ENCODE data around the gene AMPD1. TPM values are rescaled to one million over a fixed set of nuclear protein-coding genes. Genes with fewer than 3 reads are reported as not detected.

Gene AMPD1
- total RNA-seq, 1 experiment from 2014 or later = not detected

- Histone ChIP-seq H3K27ac (peak within 1 kb of the TSS; percentile 98), H3K4me1 (replicated peaks) (no peaks in the 10 kb centered on the region; the same call in 1 of the 2 replicates), H3K27me3 (replicated peaks) (no peaks in the 10 kb centered on the region), H3K4me3 (peak within 1 kb of the TSS; percentile 70), H3K36me3 (peaks cover 97% of the 10 kb centered on the region), H3K9me3 (replicated peaks) (no peaks in the 10 kb centered on the region)
- DNase-seq (ENCODE audit: low read depth in 1 of 2, low spot score in 2 of 2) = peak; percentile 84 to 94
Measured at GRCh38 chr1:114716304-114717170, 21.2 kb upstream of the AMPD1 start, which contains the start of gene NRAS. Gene NRAS, minus strand, starts transcription at chr1:114716771. Its CDS starts 611 bp downstream, at chr1:114716160.

DNA sequence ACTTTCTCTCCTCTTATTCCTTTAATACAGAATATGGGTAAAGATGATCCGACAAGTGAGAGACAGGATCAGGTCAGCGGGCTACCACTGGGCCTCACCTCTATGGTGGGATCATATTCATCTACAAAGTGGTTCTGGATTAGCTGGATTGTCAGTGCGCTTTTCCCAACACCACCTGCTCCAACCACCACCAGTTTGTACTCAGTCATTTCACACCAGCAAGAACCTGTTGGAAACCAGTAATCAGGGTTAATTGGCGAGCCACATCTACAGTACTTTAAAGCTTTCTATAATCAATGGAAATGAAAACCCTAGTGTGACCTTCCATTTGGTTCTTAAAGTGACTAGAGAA is 20.6 kb upstream of the AMPD1 start:
- H3K9me3 ChIP-seq (replicated peaks) = no peaks in the 10 kb centered on the region
- H3K4me1 ChIP-seq (replicated peaks) = no peaks in the 10 kb centered on the region; the same call in 1 of the 2 replicates
- peaks cover 94% of the 10 kb centered on the region for H3K36me3 ChIP-seq
- DNase-seq (ENCODE audit: low read depth in 1 of 2, low spot score in 2 of 2) = no peak
- H3K4me3 ChIP-seq = peak overlapping the region; percentile 70
- H3K27me3 ChIP-seq (replicated peaks) = no peaks in the 10 kb centered on the region
- peak overlapping the region; percentile 98 for H3K27ac ChIP-seq

DNA sequence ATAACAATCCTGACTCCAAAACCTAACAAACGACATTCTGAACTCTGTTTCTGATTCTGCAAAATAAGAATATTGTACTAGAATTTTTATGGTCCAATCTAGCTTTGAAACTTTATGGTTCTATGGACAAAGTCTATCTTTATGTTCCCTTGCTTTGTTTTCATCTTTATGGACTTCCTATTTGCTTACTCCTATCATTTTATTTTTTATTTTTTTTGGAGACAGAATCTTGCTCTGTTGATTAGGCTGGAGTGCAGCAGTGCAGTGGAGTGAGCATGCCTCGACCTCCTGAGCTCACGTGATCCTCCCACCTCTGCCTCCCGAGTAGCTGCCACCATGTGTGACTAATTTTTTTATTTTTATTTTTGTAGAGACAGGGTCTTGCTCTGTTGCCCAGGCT is 17.6 kb upstream of the AMPD1 start:
- H3K9me3 ChIP-seq (replicated peaks) = no peaks in the 10 kb centered on the region
- H3K4me1 ChIP-seq (replicated peaks) = no peaks in the 10 kb centered on the region; the same call in 1 of the 2 replicates
- DNase-seq (ENCODE audit: low read depth in 1 of 2, low spot score in 2 of 2) = no peak
- H3K36me3 ChIP-seq = peaks cover 90% of the 10 kb centered on the region
- H3K4me3 ChIP-seq = no peak overlapping the region
- no peaks in the 10 kb centered on the region for H3K27me3 ChIP-seq (replicated peaks)
- H3K27ac ChIP-seq = no peak overlapping the region

DNA sequence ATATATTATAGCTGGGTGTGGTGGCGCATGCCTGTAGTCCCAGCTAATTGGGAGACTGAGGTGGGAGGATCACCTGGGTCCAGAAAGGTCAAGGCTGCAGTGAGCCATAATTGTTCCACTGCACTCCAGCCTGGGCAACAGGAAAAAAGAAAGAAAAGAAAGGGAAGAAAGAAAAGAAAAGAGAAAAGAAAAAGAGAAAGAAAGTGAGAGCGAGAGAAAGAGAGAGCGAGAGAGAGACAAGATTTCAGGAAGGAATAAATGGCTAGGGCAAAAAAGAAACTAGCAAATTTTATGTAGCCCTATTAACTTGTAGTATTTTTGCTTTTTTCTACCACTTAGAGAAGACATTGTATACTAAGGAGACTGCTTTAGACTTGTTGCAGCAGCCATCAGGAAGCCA is 15.0 kb upstream of the AMPD1 start:
- no peaks in the 10 kb centered on the region for H3K9me3 ChIP-seq (replicated peaks)
- peaks cover 89% of the 10 kb centered on the region for H3K36me3 ChIP-seq
- DNase-seq (ENCODE audit: low read depth in 1 of 2, low spot score in 2 of 2) = no peak
- no peak overlapping the region for H3K4me3 ChIP-seq
- H3K4me1 ChIP-seq (replicated peaks) = no peaks in the 10 kb centered on the region; the same call in 1 of the 2 replicates
- H3K27me3 ChIP-seq (replicated peaks) = no peaks in the 10 kb centered on the region
- H3K27ac ChIP-seq = no peak overlapping the region

GRCh38 chr1:114707604-114708003 is 12.3 kb upstream of the AMPD1 start:
- no peak for DNase-seq (ENCODE audit: low read depth in 1 of 2, low spot score in 2 of 2)
- no peaks in the 10 kb centered on the region for H3K4me1 ChIP-seq (replicated peaks)
- H3K36me3 ChIP-seq = peaks cover 64% of the 10 kb centered on the region
- no peak overlapping the region for H3K27ac ChIP-seq
- H3K27me3 ChIP-seq (replicated peaks) = no peaks in the 10 kb centered on the region
- H3K4me3 ChIP-seq = no peak overlapping the region
- no peaks in the 10 kb centered on the region for H3K9me3 ChIP-seq (replicated peaks)

DNA sequence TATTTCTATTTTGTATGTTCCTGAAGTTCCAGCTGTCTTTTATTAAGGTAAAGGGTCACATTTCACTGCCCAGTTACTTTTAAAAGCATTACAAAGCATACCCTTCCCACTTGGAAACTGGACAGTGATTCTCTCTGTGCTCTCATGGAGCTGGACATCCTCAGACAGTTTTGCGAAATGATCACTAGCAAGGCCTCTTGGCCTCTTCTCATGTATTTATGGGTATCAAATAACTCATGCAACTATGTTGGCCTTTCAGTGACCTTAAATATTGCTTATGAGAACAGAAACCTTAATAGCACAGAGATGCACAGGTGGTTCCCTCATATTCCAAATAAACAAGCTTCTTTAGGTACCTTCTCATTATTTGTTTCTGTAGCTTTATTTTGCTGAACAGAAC is 7.9 kb upstream of the AMPD1 start:
- Histone ChIP-seq H3K27me3 (replicated peaks) (0 out of 2 replicates have a peak, but pooled peaks cover 6% of the 10 kb centered on the region), H3K36me3 (peaks cover 27% of the 10 kb centered on the region), H3K4me1 (replicated peaks) (no peaks in the 10 kb centered on the region), H3K9me3 (replicated peaks) (no peaks in the 10 kb centered on the region), H3K27ac (no peak overlapping the region), H3K4me3 (no peak overlapping the region)
- no peak for DNase-seq (ENCODE audit: low read depth in 1 of 2, low spot score in 2 of 2)

- peaks cover 22% of the 10 kb centered on the region for H3K36me3 ChIP-seq
- no peak for DNase-seq (ENCODE audit: low read depth in 1 of 2, low spot score in 2 of 2)
- H3K27ac ChIP-seq = no peak overlapping the region
- no peaks in the 10 kb centered on the region for H3K4me1 ChIP-seq (replicated peaks)
- H3K27me3 ChIP-seq (replicated peaks) = 0 out of 2 replicates have a peak, but pooled peaks cover 6% of the 10 kb centered on the region
- no peak overlapping the region for H3K4me3 ChIP-seq
- H3K9me3 ChIP-seq (replicated peaks) = no peaks in the 10 kb centered on the region
Measured at GRCh38 chr1:114702737-114703136, 7.4 kb upstream of the AMPD1 start.

GRCh38 chr1:114701931-114702330 is 6.6 kb upstream of the AMPD1 start:
- Histone ChIP-seq H3K4me3 (no peak overlapping the region), H3K9me3 (replicated peaks) (no peaks in the 10 kb centered on the region), H3K27me3 (replicated peaks) (0 out of 2 replicates have a peak, but pooled peaks cover 6% of the 10 kb centered on the region), H3K36me3 (peaks cover 14% of the 10 kb centered on the region), H3K4me1 (replicated peaks) (no peaks in the 10 kb centered on the region), H3K27ac (no peak overlapping the region)
- DNase-seq (ENCODE audit: low read depth in 1 of 2, low spot score in 2 of 2) = no peak

DNA sequence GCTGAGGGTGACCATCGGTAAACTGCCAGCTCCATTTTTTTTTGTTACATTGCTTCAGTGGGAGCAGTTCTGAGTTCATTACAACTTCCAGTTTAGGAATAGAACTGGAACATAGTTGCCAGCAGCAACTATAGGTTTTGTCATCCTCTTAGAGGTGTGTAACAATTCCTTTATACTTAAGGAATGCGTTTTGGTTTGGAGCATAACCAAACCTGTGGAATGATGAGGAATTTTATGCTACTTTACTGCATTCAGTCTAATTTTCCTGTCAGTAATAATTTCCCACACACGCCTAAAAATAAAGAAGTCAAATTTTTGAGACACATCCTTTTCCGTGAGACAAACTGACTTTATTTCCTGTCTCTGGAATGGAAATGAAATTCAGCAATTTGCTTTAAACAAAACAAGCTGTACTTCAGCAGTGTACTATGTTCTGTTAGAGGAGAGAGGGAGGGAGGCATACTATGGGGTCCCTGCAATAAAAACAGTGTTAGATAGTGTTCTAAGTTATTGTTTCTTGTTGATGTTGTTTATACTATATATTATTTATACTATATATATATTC is 4.8 kb upstream of the AMPD1 start:
- peaks cover 11% of the 10 kb centered on the region; the same call in 1 of the 2 replicates for H3K27me3 ChIP-seq (replicated peaks)
- no peak for DNase-seq (ENCODE audit: low read depth in 1 of 2, low spot score in 2 of 2)
- no peaks in the 10 kb centered on the region for H3K36me3 ChIP-seq
- H3K4me3 ChIP-seq = no peak overlapping the region
- no peaks in the 10 kb centered on the region for H3K4me1 ChIP-seq (replicated peaks)
- no peak overlapping the region for H3K27ac ChIP-seq
- H3K9me3 ChIP-seq (replicated peaks) = no peaks in the 10 kb centered on the region

GRCh38 chr1:114696810-114697209 is 1.5 kb upstream of the AMPD1 start:
- Histone ChIP-seq H3K4me3 (no peak overlapping the region), H3K27ac (no peak overlapping the region), H3K36me3 (no peaks in the 10 kb centered on the region), H3K9me3 (replicated peaks) (no peaks in the 10 kb centered on the region), H3K27me3 (replicated peaks) (peaks cover 11% of the 10 kb centered on the region; the same call in 1 of the 2 replicates), H3K4me1 (replicated peaks) (no peaks in the 10 kb centered on the region)
- DNase-seq (ENCODE audit: low read depth in 1 of 2, low spot score in 2 of 2) = no peak

GRCh38 chr1:114694540-114695310 is 621 bp downstream of the AMPD1 start:
- Histone ChIP-seq H3K27ac (no peak overlapping the region), H3K4me1 (replicated peaks) (no peaks in the 10 kb centered on the region)

GRCh38 chr1:114692947-114693346 is 2.4 kb downstream of the AMPD1 start:
- no peak overlapping the region for H3K4me3 ChIP-seq
- no peak for DNase-seq (ENCODE audit: low read depth in 1 of 2, low spot score in 2 of 2)
- no peaks in the 10 kb centered on the region for H3K9me3 ChIP-seq (replicated peaks)
- H3K27me3 ChIP-seq (replicated peaks) = peaks cover 8% of the 10 kb centered on the region; the same call in 1 of the 2 replicates
- H3K4me1 ChIP-seq (replicated peaks) = no peaks in the 10 kb centered on the region
- no peaks in the 10 kb centered on the region for H3K36me3 ChIP-seq
- H3K27ac ChIP-seq = no peak overlapping the region

More at GRCh38 chr1:114694540-114695310, 621 bp downstream of the AMPD1 start:
- DNase-seq (ENCODE audit: low read depth in 1 of 2, low spot score in 2 of 2) = no peak
- no peak overlapping the region for H3K4me3 ChIP-seq
- H3K9me3 ChIP-seq (replicated peaks) = no peaks in the 10 kb centered on the region
- H3K27me3 ChIP-seq (replicated peaks) = peaks cover 10% of the 10 kb centered on the region; the same call in 1 of the 2 replicates
- no peaks in the 10 kb centered on the region for H3K36me3 ChIP-seq

- no peaks in the 10 kb centered on the region for H3K36me3 ChIP-seq
- H3K27me3 ChIP-seq (replicated peaks) = peaks cover 3% of the 10 kb centered on the region; the same call in 1 of the 2 replicates
- H3K4me3 ChIP-seq = no peak overlapping the region
- no peaks in the 10 kb centered on the region for H3K9me3 ChIP-seq (replicated peaks)
- no peaks in the 10 kb centered on the region for H3K4me1 ChIP-seq (replicated peaks)
- no peak for DNase-seq (ENCODE audit: low read depth in 1 of 2, low spot score in 2 of 2)
- H3K27ac ChIP-seq = no peak overlapping the region
Measured at GRCh38 chr1:114691061-114691460, 4.3 kb downstream of the AMPD1 start.
